HEK293 (cell line): ENCODE data around the gene KLHL10.

Experiments used
- CTCF ChIA-PET: fragments of 350-600 bp; formaldehyde crosslinking; extraction: SDS; loops from one replicate; lab custom pipeline; 2021; ENCODE audit warnings: antibody characterized with exemption; lab: Yijun Ruan, JAX
- POLR2A ChIA-PET: fragments of 300-600 bp; formaldehyde crosslinking; extraction: SDS; loops from one replicate; lab custom pipeline; 2020; ENCODE audit warnings: antibody characterized with exemption, inconsistent platforms; lab: Yijun Ruan, JAX
- H3K27ac ChIP-seq: fragments of 200-500 bp; sonication (Bioruptor generic); 2 replicates; pipeline ENCODE4 v1.5.1; 2014; ENCODE audit warnings: low read depth, low read length, control low read depth, inconsistent platforms; ENCODE audit errors: extremely low read depth
- H3K36me3 ChIP-seq, 2 experiments: fragments of 200-500 bp in 1 of 2; sonication (Bioruptor generic) in 1 of 2; 1 replicate in 1 of 2; 2 replicates in 1 of 2; pipeline ENCODE4 v1.5.1; 2014 to 2017; ENCODE audit warnings: inconsistent platforms in 2 of 2, low read length in 2 of 2; ENCODE audit not compliant: control insufficient read depth in 2 of 2, insufficient read depth in 1 of 2
- H3K4me1 ChIP-seq: fragments of 200-500 bp; sonication (Bioruptor generic); 2 replicates; pipeline ENCODE4 v1.5.1; 2014; ENCODE audit warnings: mild to moderate bottlenecking, low read length, inconsistent platforms; ENCODE audit not compliant: control insufficient read depth, insufficient read depth
- H3K4me3 ChIP-seq: 2 replicates; pipeline ENCODE4 v1.5.1; 2011; ENCODE audit warnings: low read depth, mild to moderate bottlenecking, control low read depth, low read length, moderate library complexity
- H3K9me3 ChIP-seq: fragments of 200-500 bp; sonication (Bioruptor generic); 2 replicates; pipeline ENCODE4 v1.5.1; 2014; ENCODE audit warnings: low read depth, low read length, inconsistent platforms; ENCODE audit not compliant: control insufficient read depth, insufficient read depth
- EGR2 ChIP-seq: fragments of 450-650 bp; formaldehyde crosslinking; IDR thresholded peaks from 2 replicates; pipeline ENCODE4 v1.5.1; 2016; ENCODE audit warnings: low read depth, missing biosample characterization, missing genetic modification characterization
- GLI2 ChIP-seq: fragments of 450-650 bp; formaldehyde crosslinking; IDR thresholded peaks from 2 replicates; pipeline ENCODE4; 2017; ENCODE audit warnings: missing biosample characterization, missing genetic modification characterization, low read depth, borderline replicate concordance
- GLI4 ChIP-seq: fragments of 450-650 bp; formaldehyde crosslinking; IDR thresholded peaks from 2 replicates; pipeline ENCODE4 v1.5.1; 2016; ENCODE audit warnings: missing biosample characterization, missing genetic modification characterization
- ZBTB17 ChIP-seq: fragments of 450-650 bp; formaldehyde crosslinking; IDR thresholded peaks from 2 replicates; pipeline ENCODE4 v1.5.1; 2016; ENCODE audit warnings: missing biosample characterization, missing genetic modification characterization
- ZNF112 ChIP-seq: fragments of 450-650 bp; formaldehyde crosslinking; IDR thresholded peaks from 2 replicates; pipeline ENCODE4 v1.5.0; 2017; ENCODE audit warnings: missing biosample characterization, missing genetic modification characterization
- ZNF529 ChIP-seq: fragments of 450-650 bp; formaldehyde crosslinking; IDR thresholded peaks from 2 replicates; pipeline ENCODE4 v1.5.1; 2017; ENCODE audit warnings: missing genetic modification characterization, missing biosample characterization; ENCODE audit not compliant: insufficient replicate concordance
- ZNF707 ChIP-seq: fragments of 450-650 bp; formaldehyde crosslinking; IDR thresholded peaks from 2 replicates; pipeline ENCODE4 v1.5.1; 2016; ENCODE audit warnings: missing biosample characterization, missing genetic modification characterization
- ZNF747 ChIP-seq: fragments of 450-650 bp; formaldehyde crosslinking; IDR thresholded peaks from 2 replicates; pipeline ENCODE4 v1.5.1; 2016; ENCODE audit warnings: missing biosample characterization, missing genetic modification characterization
- TF ChIP-seq, protein P1 (sequence below): fragments of 450-650 bp; formaldehyde crosslinking; conservative IDR thresholded peaks from 2 replicates; pipeline ENCODE4 v1.5.1; 2016; ENCODE audit warnings: low read depth, missing biosample characterization, missing genetic modification characterization
- TF ChIP-seq, protein P2 (sequence below): fragments of 450-650 bp; formaldehyde crosslinking; IDR thresholded peaks from 2 replicates; pipeline ENCODE4 v1.5.1; 2016; ENCODE audit warnings: missing biosample characterization, missing genetic modification characterization
- TF ChIP-seq, protein P3 (sequence below): fragments of 450-650 bp; formaldehyde crosslinking; IDR thresholded peaks from 2 replicates; pipeline ENCODE4 v1.5.1; 2016; ENCODE audit warnings: missing biosample characterization, missing genetic modification characterization, borderline replicate concordance
- TF ChIP-seq, protein P4 (sequence below): fragments of 450-650 bp; formaldehyde crosslinking; IDR thresholded peaks from 2 replicates; pipeline ENCODE4 v1.5.1; 2016; ENCODE audit warnings: missing biosample characterization, missing genetic modification characterization
- TF ChIP-seq, protein P5 (sequence below): fragments of 450-650 bp; formaldehyde crosslinking; IDR thresholded peaks from 2 replicates; pipeline ENCODE4 v1.5.1; 2016; ENCODE audit warnings: missing biosample characterization, missing genetic modification characterization, low read depth

The KLHL10 gene

DNA sequence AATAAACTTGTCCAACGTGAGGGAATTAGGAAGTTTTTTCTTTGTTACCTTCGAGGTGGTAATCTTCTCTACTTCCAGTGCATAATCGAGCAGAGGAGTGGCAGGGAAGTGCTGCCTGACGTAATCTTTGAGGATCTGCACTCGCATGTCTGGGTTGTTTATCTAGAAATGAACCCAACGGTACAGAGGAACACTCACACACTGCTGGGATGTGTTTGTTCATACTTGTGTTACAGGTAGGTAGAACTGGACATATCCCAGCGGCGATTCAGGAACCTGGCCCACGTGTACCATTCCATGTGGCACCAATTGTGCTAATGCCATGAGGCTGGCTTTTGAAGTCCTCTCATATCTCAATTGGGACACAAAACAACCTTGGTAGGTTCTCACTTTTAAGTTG lies 31.8 kb downstream of the KLHL10 start:
- Histone ChIP-seq H3K9me3 (no peaks in the 10 kb centered on the region), H3K4me3 (no peak overlapping the region), H3K36me3 (peaks cover 37 to 74% of the 10 kb centered on the region in 2 experiments), H3K27ac (no peak overlapping the region), H3K4me1 (no peaks in the 10 kb centered on the region)
- CTCF ChIA-PET, result no interaction called here
- POLR2A ChIA-PET, result interaction anchor here (1.2 to 1.6 kb wide), 2 partner anchors 49 to 61 kb away, joined by 4 to 5 read pairs; partner anchors contain the start of genes ACLY and ODAD4
- TF ChIP-seq ZBTB17, result peak; percentile 51
- TF ChIP-seq GLI2, result no peak
- no peak for TF ChIP-seq ZNF112 (tag by site-specific recombination)
- TF ChIP-seq, protein P1, sequence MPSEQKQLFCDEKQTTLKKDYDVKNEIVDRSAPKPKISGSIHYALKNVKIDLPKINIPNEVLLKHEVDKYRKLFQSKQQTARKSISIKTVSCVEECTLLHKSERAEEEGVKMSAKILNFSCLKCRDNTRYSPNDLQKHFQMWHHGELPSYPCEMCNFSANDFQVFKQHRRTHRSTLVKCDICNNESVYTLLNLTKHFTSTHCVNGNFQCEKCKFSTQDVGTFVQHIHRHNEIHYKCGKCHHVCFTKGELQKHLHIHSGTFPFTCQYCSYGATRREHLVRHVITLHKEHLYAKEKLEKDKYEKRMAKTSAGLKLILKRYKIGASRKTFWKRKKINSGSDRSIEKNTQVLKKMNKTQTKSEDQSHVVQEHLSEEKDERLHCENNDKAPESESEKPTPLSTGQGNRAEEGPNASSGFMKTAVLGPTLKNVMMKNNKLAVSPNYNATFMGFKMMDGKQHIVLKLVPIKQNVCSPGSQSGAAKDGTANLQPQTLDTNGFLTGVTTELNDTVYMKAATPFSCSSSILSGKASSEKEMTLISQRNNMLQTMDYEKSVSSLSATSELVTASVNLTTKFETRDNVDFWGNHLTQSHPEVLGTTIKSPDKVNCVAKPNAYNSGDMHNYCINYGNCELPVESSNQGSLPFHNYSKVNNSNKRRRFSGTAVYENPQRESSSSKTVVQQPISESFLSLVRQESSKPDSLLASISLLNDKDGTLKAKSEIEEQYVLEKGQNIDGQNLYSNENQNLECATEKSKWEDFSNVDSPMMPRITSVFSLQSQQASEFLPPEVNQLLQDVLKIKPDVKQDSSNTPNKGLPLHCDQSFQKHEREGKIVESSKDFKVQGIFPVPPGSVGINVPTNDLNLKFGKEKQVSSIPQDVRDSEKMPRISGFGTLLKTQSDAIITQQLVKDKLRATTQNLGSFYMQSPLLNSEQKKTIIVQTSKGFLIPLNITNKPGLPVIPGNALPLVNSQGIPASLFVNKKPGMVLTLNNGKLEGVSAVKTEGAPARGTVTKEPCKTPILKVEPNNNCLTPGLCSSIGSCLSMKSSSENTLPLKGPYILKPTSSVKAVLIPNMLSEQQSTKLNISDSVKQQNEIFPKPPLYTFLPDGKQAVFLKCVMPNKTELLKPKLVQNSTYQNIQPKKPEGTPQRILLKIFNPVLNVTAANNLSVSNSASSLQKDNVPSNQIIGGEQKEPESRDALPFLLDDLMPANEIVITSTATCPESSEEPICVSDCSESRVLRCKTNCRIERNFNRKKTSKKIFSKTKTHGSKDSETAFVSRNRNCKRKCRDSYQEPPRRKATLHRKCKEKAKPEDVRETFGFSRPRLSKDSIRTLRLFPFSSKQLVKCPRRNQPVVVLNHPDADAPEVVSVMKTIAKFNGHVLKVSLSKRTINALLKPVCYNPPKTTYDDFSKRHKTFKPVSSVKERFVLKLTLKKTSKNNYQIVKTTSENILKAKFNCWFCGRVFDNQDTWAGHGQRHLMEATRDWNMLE (tag by site-specific recombination), result no peak

DNA sequence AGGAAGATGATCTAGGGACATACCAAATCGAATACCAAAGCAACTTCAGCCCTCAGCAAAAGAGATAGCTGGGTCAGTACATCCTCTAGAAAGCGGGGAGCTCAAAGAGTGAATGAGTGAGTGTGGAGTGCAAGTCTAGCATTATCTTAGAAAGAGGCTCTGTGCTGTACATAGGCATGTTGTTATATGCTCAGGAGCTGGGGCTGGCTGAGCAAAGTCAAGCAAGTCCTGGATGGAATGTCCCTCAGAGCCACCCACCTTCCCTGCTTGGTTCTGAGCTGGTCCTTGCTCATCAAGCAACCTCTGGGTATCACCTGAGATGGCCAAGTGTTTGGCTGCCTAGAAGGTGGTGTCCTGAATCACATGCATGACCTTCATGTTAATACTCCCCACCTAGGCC lies 32.5 kb downstream of the KLHL10 start:
- TF ChIP-seq EGR2 (tag by site-specific recombination), result no peak
- TF ChIP-seq, protein P2, sequence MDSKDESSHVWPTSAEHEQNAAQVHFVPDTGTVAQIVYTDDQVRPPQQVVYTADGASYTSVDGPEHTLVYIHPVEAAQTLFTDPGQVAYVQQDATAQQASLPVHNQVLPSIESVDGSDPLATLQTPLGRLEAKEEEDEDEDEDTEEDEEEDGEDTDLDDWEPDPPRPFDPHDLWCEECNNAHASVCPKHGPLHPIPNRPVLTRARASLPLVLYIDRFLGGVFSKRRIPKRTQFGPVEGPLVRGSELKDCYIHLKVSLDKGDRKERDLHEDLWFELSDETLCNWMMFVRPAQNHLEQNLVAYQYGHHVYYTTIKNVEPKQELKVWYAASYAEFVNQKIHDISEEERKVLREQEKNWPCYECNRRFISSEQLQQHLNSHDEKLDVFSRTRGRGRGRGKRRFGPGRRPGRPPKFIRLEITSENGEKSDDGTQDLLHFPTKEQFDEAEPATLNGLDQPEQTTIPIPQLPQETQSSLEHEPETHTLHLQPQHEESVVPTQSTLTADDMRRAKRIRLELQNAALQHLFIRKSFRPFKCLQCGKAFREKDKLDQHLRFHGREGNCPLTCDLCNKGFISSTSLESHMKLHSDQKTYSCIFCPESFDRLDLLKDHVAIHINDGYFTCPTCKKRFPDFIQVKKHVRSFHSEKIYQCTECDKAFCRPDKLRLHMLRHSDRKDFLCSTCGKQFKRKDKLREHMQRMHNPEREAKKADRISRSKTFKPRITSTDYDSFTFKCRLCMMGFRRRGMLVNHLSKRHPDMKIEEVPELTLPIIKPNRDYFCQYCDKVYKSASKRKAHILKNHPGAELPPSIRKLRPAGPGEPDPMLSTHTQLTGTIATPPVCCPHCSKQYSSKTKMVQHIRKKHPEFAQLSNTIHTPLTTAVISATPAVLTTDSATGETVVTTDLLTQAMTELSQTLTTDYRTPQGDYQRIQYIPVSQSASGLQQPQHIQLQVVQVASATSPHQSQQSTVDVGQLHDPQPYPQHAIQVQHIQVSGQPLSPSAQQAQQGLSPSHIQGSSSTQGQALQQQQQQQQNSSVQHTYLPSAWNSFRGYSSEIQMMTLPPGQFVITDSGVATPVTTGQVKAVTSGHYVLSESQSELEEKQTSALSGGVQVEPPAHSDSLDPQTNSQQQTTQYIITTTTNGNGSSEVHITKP (tag by site-specific recombination), result peak; percentile 60; the same call in 1 of the 2 replicates
- no peaks in the 10 kb centered on the region for H3K4me1 ChIP-seq
- POLR2A ChIA-PET, result interaction anchor here (0.5 to 1.6 kb wide), 4 partner anchors 49 to 174 kb away, joined by 4 to 7 read pairs (median 5); partner anchors contain the start of genes ACLY and ODAD4
- CTCF ChIA-PET, result interaction anchor here (0.6 to 1.4 kb wide), 2 partner anchors 95 to 132 kb away, joined by 3 to 4 read pairs; no protein-coding TSS in a partner anchor
- H3K9me3 ChIP-seq, result no peaks in the 10 kb centered on the region
- H3K36me3 ChIP-seq, result peaks cover 44 to 79% of the 10 kb centered on the region in 2 experiments
- no peak overlapping the region for H3K4me3 ChIP-seq
- no peak overlapping the region for H3K27ac ChIP-seq

DNA sequence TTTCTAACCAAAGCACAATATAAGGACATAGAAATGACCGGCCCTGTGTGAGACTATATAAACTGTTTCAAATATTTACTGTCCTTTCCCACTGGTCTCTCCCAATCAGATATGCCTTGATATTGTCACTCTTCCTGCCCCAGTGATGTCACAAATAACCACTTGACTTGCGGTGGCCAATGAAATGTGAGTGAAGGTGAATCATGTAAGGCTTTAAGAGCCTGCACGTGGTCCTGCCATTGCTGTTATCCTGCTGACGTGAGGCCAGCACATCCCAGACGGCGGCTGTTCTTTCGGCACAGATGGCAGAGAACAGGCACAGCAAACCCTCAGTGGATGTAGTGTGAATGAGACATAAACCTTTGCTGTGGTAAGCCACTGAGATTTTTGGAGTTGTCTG lies 33.0 kb downstream of the KLHL10 start:
- ChIA-PET POLR2A (interaction anchor here (0.5 to 1.6 kb wide), 4 partner anchors 48 to 174 kb away, joined by 4 to 7 read pairs (median 5); partner anchors contain the start of genes ACLY and ODAD4), CTCF (interaction anchor here (0.6 to 1.4 kb wide), 2 partner anchors 94 to 133 kb away, joined by 3 to 4 read pairs; no protein-coding TSS in a partner anchor)
- H3K4me1 ChIP-seq, result no peaks in the 10 kb centered on the region

More for the DNA sequence above, 33.0 kb downstream of the KLHL10 start:
- no peak for TF ChIP-seq ZNF707
- TF ChIP-seq, protein P3, sequence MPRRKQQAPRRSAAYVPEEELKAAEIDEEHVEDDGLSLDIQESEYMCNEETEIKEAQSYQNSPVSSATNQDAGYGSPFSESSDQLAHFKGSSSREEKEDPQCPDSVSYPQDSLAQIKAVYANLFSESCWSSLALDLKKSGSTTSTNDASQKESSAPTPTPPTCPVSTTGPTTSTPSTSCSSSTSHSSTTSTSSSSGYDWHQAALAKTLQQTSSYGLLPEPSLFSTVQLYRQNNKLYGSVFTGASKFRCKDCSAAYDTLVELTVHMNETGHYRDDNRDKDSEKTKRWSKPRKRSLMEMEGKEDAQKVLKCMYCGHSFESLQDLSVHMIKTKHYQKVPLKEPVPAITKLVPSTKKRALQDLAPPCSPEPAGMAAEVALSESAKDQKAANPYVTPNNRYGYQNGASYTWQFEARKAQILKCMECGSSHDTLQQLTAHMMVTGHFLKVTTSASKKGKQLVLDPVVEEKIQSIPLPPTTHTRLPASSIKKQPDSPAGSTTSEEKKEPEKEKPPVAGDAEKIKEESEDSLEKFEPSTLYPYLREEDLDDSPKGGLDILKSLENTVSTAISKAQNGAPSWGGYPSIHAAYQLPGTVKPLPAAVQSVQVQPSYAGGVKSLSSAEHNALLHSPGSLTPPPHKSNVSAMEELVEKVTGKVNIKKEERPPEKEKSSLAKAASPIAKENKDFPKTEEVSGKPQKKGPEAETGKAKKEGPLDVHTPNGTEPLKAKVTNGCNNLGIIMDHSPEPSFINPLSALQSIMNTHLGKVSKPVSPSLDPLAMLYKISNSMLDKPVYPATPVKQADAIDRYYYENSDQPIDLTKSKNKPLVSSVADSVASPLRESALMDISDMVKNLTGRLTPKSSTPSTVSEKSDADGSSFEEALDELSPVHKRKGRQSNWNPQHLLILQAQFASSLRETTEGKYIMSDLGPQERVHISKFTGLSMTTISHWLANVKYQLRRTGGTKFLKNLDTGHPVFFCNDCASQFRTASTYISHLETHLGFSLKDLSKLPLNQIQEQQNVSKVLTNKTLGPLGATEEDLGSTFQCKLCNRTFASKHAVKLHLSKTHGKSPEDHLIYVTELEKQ (tag by site-specific recombination), result no peak
- no peak for TF ChIP-seq ZNF529 (tag by site-specific recombination)
- TF ChIP-seq, protein P4, sequence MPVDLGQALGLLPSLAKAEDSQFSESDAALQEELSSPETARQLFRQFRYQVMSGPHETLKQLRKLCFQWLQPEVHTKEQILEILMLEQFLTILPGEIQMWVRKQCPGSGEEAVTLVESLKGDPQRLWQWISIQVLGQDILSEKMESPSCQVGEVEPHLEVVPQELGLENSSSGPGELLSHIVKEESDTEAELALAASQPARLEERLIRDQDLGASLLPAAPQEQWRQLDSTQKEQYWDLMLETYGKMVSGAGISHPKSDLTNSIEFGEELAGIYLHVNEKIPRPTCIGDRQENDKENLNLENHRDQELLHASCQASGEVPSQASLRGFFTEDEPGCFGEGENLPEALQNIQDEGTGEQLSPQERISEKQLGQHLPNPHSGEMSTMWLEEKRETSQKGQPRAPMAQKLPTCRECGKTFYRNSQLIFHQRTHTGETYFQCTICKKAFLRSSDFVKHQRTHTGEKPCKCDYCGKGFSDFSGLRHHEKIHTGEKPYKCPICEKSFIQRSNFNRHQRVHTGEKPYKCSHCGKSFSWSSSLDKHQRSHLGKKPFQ (tag by site-specific recombination), result no peak
- TF ChIP-seq, protein P5, sequence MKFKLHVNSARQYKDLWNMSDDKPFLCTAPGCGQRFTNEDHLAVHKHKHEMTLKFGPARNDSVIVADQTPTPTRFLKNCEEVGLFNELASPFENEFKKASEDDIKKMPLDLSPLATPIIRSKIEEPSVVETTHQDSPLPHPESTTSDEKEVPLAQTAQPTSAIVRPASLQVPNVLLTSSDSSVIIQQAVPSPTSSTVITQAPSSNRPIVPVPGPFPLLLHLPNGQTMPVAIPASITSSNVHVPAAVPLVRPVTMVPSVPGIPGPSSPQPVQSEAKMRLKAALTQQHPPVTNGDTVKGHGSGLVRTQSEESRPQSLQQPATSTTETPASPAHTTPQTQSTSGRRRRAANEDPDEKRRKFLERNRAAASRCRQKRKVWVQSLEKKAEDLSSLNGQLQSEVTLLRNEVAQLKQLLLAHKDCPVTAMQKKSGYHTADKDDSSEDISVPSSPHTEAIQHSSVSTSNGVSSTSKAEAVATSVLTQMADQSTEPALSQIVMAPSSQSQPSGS, result peak; percentile 25; the same call in 1 of the 2 replicates
- no peak for TF ChIP-seq GLI4 (tag by site-specific recombination)
- no peak for TF ChIP-seq ZNF747 (tag by site-specific recombination)
- TF ChIP-seq, all 188 proteins: peak for 1
- Histone ChIP-seq H3K27ac (no peak overlapping the region), H3K36me3 (peaks cover 44 to 82% of the 10 kb centered on the region in 2 experiments), H3K9me3 (no peaks in the 10 kb centered on the region), H3K4me3 (no peak overlapping the region)
